GM12878 (cell line): ENCODE data around the gene CADPS. TPM values are rescaled to one million over a fixed set of nuclear protein-coding genes. Genes with fewer than 3 reads are reported as not detected.

Source experiments
- ATAC-seq: fragments of 200-7000 bp; cut with Tn5 transposase; 3 replicates; pipeline ENCODE4 v1.9.1; 2020; ENCODE audit warnings: mild to moderate bottlenecking, moderate library complexity
- BruUV-seq: library from RNA; stranded (reverse); fragments of 400-500 nt; replicated peaks from 2 replicates; lab custom pipeline; 2021; lab: Mats Ljungman, UMichigan
- CTCF ChIA-PET: fragments of 300-600 bp; sonication (Branson Sonifier 250); formaldehyde crosslinking; extraction: SDS; loops from one replicate; lab custom pipeline; 2021; ENCODE audit warnings: inconsistent platforms; lab: Yijun Ruan, JAX
- POLR2A ChIA-PET: fragments of 350-600 bp; formaldehyde crosslinking; extraction: SDS; loops from one replicate; lab custom pipeline; 2021; ENCODE audit warnings: inconsistent platforms; lab: Charles Lee
- RAD21 ChIA-PET: fragments of 300-600 bp; sonication (Branson Sonifier 250); formaldehyde crosslinking; loops from one replicate; lab custom pipeline; 2023; ENCODE audit warnings: antibody characterized with exemption; ENCODE audit not compliant: unreplicated experiment; lab: Charles Lee
- SMC1A ChIA-PET: fragments of 300-600 bp; sonication (Branson Sonifier 250); formaldehyde crosslinking; loops from one replicate; lab custom pipeline; 2023; ENCODE audit not compliant: unreplicated experiment, uncharacterized antibody; lab: Charles Lee
- DNase-seq: peaks from one replicate; pipeline ENCODE4 v3.0.0-alpha.2; 2011; ENCODE audit warnings: low read depth, low spot score
- FAIRE-seq: peaks from 3 replicates; lab custom pipeline; 2011; peaks lifted over from hg19 to GRCh38; lab: Jason Lieb, UNC
- H2AFZ ChIP-seq: 2 replicates; pipeline ENCODE4 v1.6.0; 2011; ENCODE audit warnings: low read depth, low read length, control low read depth; ENCODE audit not compliant: control insufficient read depth
- H3K27ac ChIP-seq: 2 replicates; pipeline ENCODE4 v1.5.1; 2011; ENCODE audit warnings: control low read depth; ENCODE audit not compliant: control insufficient read depth, insufficient read depth
- H3K27me3 ChIP-seq, 2 experiments: replicated peaks in 1 of 2; 2 replicates each; pipeline versions ENCODE4 v1.6.0 to v1.6.1; 2011; ENCODE audit warnings: low read length in 1 of 2; ENCODE audit not compliant: control insufficient read depth in 2 of 2, insufficient read depth in 2 of 2
- H3K36me3 ChIP-seq, 2 experiments: 2 replicates each; pipeline ENCODE4 v1.5.1; 2011; ENCODE audit warnings: low read length in 1 of 2; ENCODE audit not compliant: control insufficient read depth in 2 of 2, insufficient read depth in 2 of 2
- H3K4me1 ChIP-seq: 2 replicates; pipeline ENCODE4 v1.6.1; 2011; ENCODE audit warnings: mild to moderate bottlenecking, low read length, moderate library complexity, mixed read lengths; ENCODE audit not compliant: control insufficient read depth, insufficient read depth
- H3K4me2 ChIP-seq: 2 replicates; pipeline ENCODE4 v1.6.0; 2011; ENCODE audit warnings: control low read depth; ENCODE audit not compliant: control insufficient read depth, insufficient read depth
- H3K4me3 ChIP-seq: fragments of 200-600 bp; sonication (generic); 2 replicates; pipeline ENCODE4 v1.5.1; 2016
- H3K79me2 ChIP-seq: 2 replicates; pipeline ENCODE4 v1.6.0; 2011; ENCODE audit warnings: low read length; ENCODE audit not compliant: control insufficient read depth, insufficient read depth
- H3K9ac ChIP-seq: 2 replicates; pipeline ENCODE4 v1.8.0; 2011; ENCODE audit warnings: low read length, control low read depth, mixed read lengths; ENCODE audit not compliant: control insufficient read depth, insufficient read depth
- H3K9me3 ChIP-seq: replicated peaks from 3 replicates; pipeline ENCODE4 v1.5.1; 2011; ENCODE audit warnings: mild to moderate bottlenecking, low read length; ENCODE audit not compliant: control insufficient read depth, insufficient read depth
- H4K20me1 ChIP-seq: 2 replicates; pipeline ENCODE4 v1.6.0; 2011; ENCODE audit not compliant: control insufficient read depth, insufficient read depth
- BCL11A ChIP-seq: IDR thresholded peaks from 2 replicates; pipeline ENCODE4 v1.6.1; 2011; ENCODE audit warnings: low read depth, low read length
- CREB1 ChIP-seq: IDR thresholded peaks from 2 replicates; pipeline ENCODE4 v1.6.1; 2012; ENCODE audit warnings: low read depth, mild to moderate bottlenecking, inconsistent platforms
- CREM ChIP-seq: IDR thresholded peaks from 2 replicates; pipeline ENCODE4 v1.6.1; 2014; ENCODE audit warnings: antibody characterized with exemption, low read depth
- DPF2 ChIP-seq: fragments of 450-650 bp; IDR thresholded peaks from 2 replicates; pipeline ENCODE4 v1.6.1; 2017; ENCODE audit warnings: mild to moderate bottlenecking
- EED ChIP-seq: sonication (generic); IDR thresholded peaks from 2 replicates; pipeline ENCODE4 v1.6.1; 2016; ENCODE audit warnings: antibody characterized with exemption, low read depth
- EGR1 ChIP-seq, 2 experiments: IDR thresholded peaks; 1 replicate in 1 of 2; 2 replicates in 1 of 2; pipeline ENCODE4 v1.6.1; 2011 to 2012; ENCODE audit warnings: low read depth in 2 of 2, low read length in 2 of 2, borderline replicate concordance in 1 of 2, mild to moderate bottlenecking in 1 of 2, moderate library complexity in 1 of 2
- ESRRA ChIP-seq: IDR thresholded peaks from 2 replicates; pipeline ENCODE4 v1.6.1; 2012; ENCODE audit warnings: mild to moderate bottlenecking, low read length, improper control_type of control experiment
- HDAC6 ChIP-seq: fragments of 200-600 bp; sonication (generic); IDR thresholded peaks from one replicate; pipeline ENCODE4 v1.8.0; 2017; ENCODE audit warnings: antibody characterized with exemption; ENCODE audit not compliant: unreplicated experiment
- IKZF2 ChIP-seq, 2 experiments: fragments of 450-650 bp; IDR thresholded peaks; 2 replicates each; pipeline ENCODE4 v1.6.1; 2017; ENCODE audit warnings: mild to moderate bottlenecking in 2 of 2, moderate library complexity in 2 of 2
- NFXL1 ChIP-seq: fragments of 450-650 bp; IDR thresholded peaks from 2 replicates; pipeline ENCODE4 v1.6.1; 2017; ENCODE audit warnings: antibody characterized with exemption, mild to moderate bottlenecking, borderline replicate concordance
- RB1 ChIP-seq: fragments of 450-650 bp; formaldehyde crosslinking; IDR thresholded peaks from 2 replicates; pipeline ENCODE4 v1.6.1; 2017; ENCODE audit warnings: mild to moderate bottlenecking, borderline replicate concordance
- RBBP5 ChIP-seq: fragments of 200-600 bp; sonication (generic); conservative IDR thresholded peaks from 2 replicates; pipeline ENCODE4 v1.6.1; 2016
- RELA ChIP-seq: fragments of 450-650 bp; IDR thresholded peaks from 2 replicates; pipeline ENCODE4 v1.8.0; 2014; ENCODE audit warnings: borderline replicate concordance; ENCODE audit not compliant: partially characterized antibody
- SIN3A ChIP-seq: IDR thresholded peaks from 2 replicates; pipeline ENCODE4 v1.6.1; 2012; ENCODE audit warnings: low read depth, low read length, improper control_type of control experiment
- SRF ChIP-seq, 2 experiments: IDR thresholded peaks; 2 replicates each; pipeline ENCODE4 v1.6.1; 2011; ENCODE audit warnings: low read depth in 2 of 2, low read length in 2 of 2, mild to moderate bottlenecking in 1 of 2, moderate library complexity in 1 of 2
- STAT3 ChIP-seq: IDR thresholded peaks from 2 replicates; pipeline ENCODE4 v1.6.1; 2011; ENCODE audit warnings: low read depth, low read length, improper control_type of control experiment
- TCF12 ChIP-seq: IDR thresholded peaks from 2 replicates; pipeline ENCODE4 v1.6.1; 2011; ENCODE audit warnings: low read depth, mild to moderate bottlenecking, low read length
- TCF7 ChIP-seq: IDR thresholded peaks from 2 replicates; pipeline ENCODE4 v1.6.1; 2014; ENCODE audit warnings: antibody characterized with exemption, borderline replicate concordance
- USF1 ChIP-seq: IDR thresholded peaks from 2 replicates; pipeline ENCODE4 v1.6.1; 2011; ENCODE audit warnings: borderline replicate concordance, low read depth, mild to moderate bottlenecking, moderate library complexity, mixed read lengths, low read length; ENCODE audit not compliant: insufficient read depth; ENCODE audit errors: extremely low read length
- WGBS: methylation state at CpG from one replicate; pipeline ENCODE4 v1.1.6; 2016; ENCODE audit warnings: low lambda C conversion rate; ENCODE audit not compliant: insufficient replicate concordance, insufficient coverage; ENCODE audit errors: missing lambda C conversion rate; 5-methylcytosine and 5-hydroxymethylcytosine counted together
- in situ Hi-C: fragments of 300-500 bp; cut with MboI; formaldehyde crosslinking; loops from 9 replicates; pipeline ENCODE4 v1.14.3; 2018; ENCODE audit warnings: mixed read lengths
- intact Hi-C: fragments of 100-400 bp; cut with micrococcal nuclease; formaldehyde crosslinking; loops from one replicate; pipeline ENCODE4 v1.14.2; 2022; ENCODE audit not compliant: unreplicated experiment
- polyA plus RNA-seq, 11 experiments: library from polyadenylated mRNA; depleted of rRNA in 4 of 11; unstranded in 6 of 11; stranded (reverse) in 5 of 11; fragments of >200 nt; fragmentation: Nextera tagmentation in 4 of 11; fragmentation: Illumina TruSeq in 1 of 11; extraction: Ambion mirVana in 4 of 11; extraction: Trizol in 1 of 11; gene quantifications; 1 replicate in 1 of 11; 2 replicates in 10 of 11; pipeline versions ENCODE4 v1.2.1 to v1.2.3, GENCODE V29; 2011 to 2016; ENCODE audit warnings: inconsistent platforms in 2 of 11, missing spikeins in 2 of 11, low read depth in 1 of 11
- total RNA-seq, 4 experiments: library from RNA; depleted of rRNA in 3 of 4; stranded (reverse); fragments of >200 nt in 3 of 4; fragmentation: Illumina TruSeq in 1 of 4; extraction: Trizol in 1 of 4; gene quantifications; 2 replicates each; pipeline versions ENCODE4 v1.2.1 to v1.2.3, GENCODE V29; 2013 to 2021

CADPS gene
- total and polyA plus RNA-seq, 10 of the 15 experiments (the other 5 are each of a cell fraction or from before 2014, with no cell fraction given) = 0.20 TPM; not detected in 9

GRCh38 chr3:62774221-62774620, 101.0 kb downstream of the CADPS start:
- in situ Hi-C loops (no loop called here), intact Hi-C loops (no loop called here)
- WGBS = 25% methylated on average over 2 of the region's 2 CpGs
- no peak overlapping the region for H2AFZ ChIP-seq
- H3K4me2 ChIP-seq = no peak overlapping the region
- H3K27ac ChIP-seq = no peak overlapping the region
- H3K9ac ChIP-seq = no peak overlapping the region
- no peaks in the 10 kb centered on the region for H3K36me3 ChIP-seq
- no peaks in the 10 kb centered on the region for H3K79me2 ChIP-seq
- H3K9me3 ChIP-seq = no peaks in the 10 kb centered on the region
- FAIRE-seq (no peak), ATAC-seq (no peak), DNase-seq (no peak)
- no peaks in the 10 kb centered on the region; a peak in 2 of 4 replicates for H3K27me3 ChIP-seq
- no TSS peak for BruUV-seq
- POLR2A ChIA-PET = no interaction called here
- CTCF ChIA-PET = no interaction called here
- RAD21 ChIA-PET = no interaction called here
- TF ChIP-seq RBBP5 (no peak), TCF7 (no peak), RB1 (no peak), EED (no peak), SIN3A (no peak), ESRRA (no peak), CREB1 (no peak), DPF2 (no peak), STAT3 (no peak), CREM (no peak), NFXL1 (no peak), BCL11A (no peak), EGR1 (IDR thresholded peaks at IDR 0.05; ENCODE audit: borderline replicate concordance in 1 of 2, low read depth in 2 of 2, low read length in 2 of 2) (no peak), HDAC6 (no peak), RELA (no peak), IKZF2 (IDR thresholded peaks at IDR 0.05) (no peak), TCF12 (no peak), SRF (IDR thresholded peaks at IDR 0.05; ENCODE audit: low read depth in 2 of 2, low read length in 2 of 2) (no peak), USF1 (no peak)
- H3K4me1 ChIP-seq = no peaks in the 10 kb centered on the region
- no peaks in the 10 kb centered on the region for H4K20me1 ChIP-seq
- SMC1A ChIA-PET = interaction anchor here (0.6 kb wide), 1 partner anchor 184 kb away, joined by 3 read pairs; no protein-coding TSS in a partner anchor
- H3K4me3 ChIP-seq = no peak overlapping the region
